Esophagus muscularis mucosa (tissue), 4 donors: ENCODE data around the gene DGUOK. TPM values are rescaled to one million over a fixed set of nuclear protein-coding genes. Genes with fewer than 3 reads are reported as not detected.

ENCODE experiments used
- DNase-seq: peaks from one replicate; pipeline ENCODE4 v3.0.0-alpha.2; 2017; ENCODE audit errors: extremely low spot score
- H3K27ac ChIP-seq, 4 donors: fragments of 200-600 bp; sonication (generic); replicated peaks in 1 of 4; 1 replicate in 3 of 4; 2 replicates in 1 of 4; pipeline ENCODE4 v1.5.1; 2016 to 2019; ENCODE audit warnings: mild to moderate bottlenecking in 1 of 4
- H3K27me3 ChIP-seq, 4 donors: fragments of 200-600 bp; sonication (generic); one replicate each; pipeline versions ENCODE4 v1.5.1 to v1.6.0; 2016 to 2019
- H3K36me3 ChIP-seq, 4 donors: fragments of 200-600 bp; sonication (generic); one replicate each; pipeline ENCODE4 v1.5.1; 2016 to 2019
- H3K4me1 ChIP-seq, 4 donors: fragments of 200-600 bp; sonication (generic); one replicate each; pipeline ENCODE4 v1.5.1; 2016 to 2019
- H3K4me3 ChIP-seq, 4 donors: fragments of 200-600 bp; sonication (generic); 1 replicate in 2 of 4; 2 replicates in 2 of 4; pipeline ENCODE4 v1.5.1; 2016 to 2019; ENCODE audit warnings: mild to moderate bottlenecking in 4 of 4, moderate library complexity in 1 of 4
- H3K9me3 ChIP-seq, 4 donors: fragments of 200-600 bp; sonication (generic); 1 replicate in 3 of 4; 2 replicates in 1 of 4; pipeline ENCODE4 v1.5.1; 2016 to 2019
- CTCF ChIP-seq, 3 experiments: fragments of 200-600 bp in 2 of 3; fragments of 450-650 bp in 1 of 3; sonication (generic) in 2 of 3; IDR thresholded peaks; one replicate each; pipeline ENCODE4 v1.5.1; 2017 to 2019; ENCODE audit warnings: antibody characterized with exemption in 3 of 3, mild to moderate bottlenecking in 2 of 3, moderate library complexity in 1 of 3
- EP300 ChIP-seq: sonication (generic); formaldehyde crosslinking; IDR thresholded peaks from one replicate; pipeline ENCODE4 v1.6.1; 2017; ENCODE audit warnings: antibody characterized with exemption
- POLR2A ChIP-seq: fragments of 450-650 bp; IDR thresholded peaks from one replicate; pipeline ENCODE4 v1.6.1; 2017; ENCODE audit warnings: antibody characterized with exemption, moderate library complexity, mild to moderate bottlenecking, low read depth
- POLR2AphosphoS5 ChIP-seq, 2 donors: sonication (generic); formaldehyde crosslinking; IDR thresholded peaks; one replicate each; pipeline ENCODE4 v1.6.1; 2017; ENCODE audit warnings: antibody characterized with exemption in 2 of 2
- whole genome bisulfite sequencing: methylation state at CpG from one replicate; pipeline ENCODE4 v1.1.5; 2018; 5-methylcytosine and 5-hydroxymethylcytosine counted together
- intact Hi-C: fragments of 100-400 bp; cut with DNase I; formaldehyde crosslinking; loops from one replicate; pipeline ENCODE4 v1.15.1; 2023
- total RNA-seq, 4 donors: library from RNA; depleted of rRNA; stranded (reverse); fragments of >200 nt; gene quantifications; one replicate each; pipeline versions ENCODE4 v1.1.0 to v1.2.1, GENCODE V29; 2016

Gene DGUOK
- total RNA-seq, 4 donors from 2014 or later, result 31.6 to 50.7 (median 36.6) TPM

GRCh38 chr2:73913414-73914054 is 13.1 kb upstream of the DGUOK start:
- 63% methylated on average over 8 of the region's 8 CpGs for WGBS
- no peaks in the 10 kb centered on the region for H3K9me3 ChIP-seq
- intact Hi-C loops, result no loop called here
- H3K27me3 ChIP-seq, result no peaks in the 10 kb centered on the region
- peaks cover 0 to 13% (median 6%) of the 10 kb centered on the region in 4 donors for H3K4me1 ChIP-seq
- TF ChIP-seq POLR2AphosphoS5 (IDR thresholded peaks at IDR 0.05) (peak; percentile 75 to 90), POLR2A (no peak)
- DNase-seq, result no peak
- H3K36me3 ChIP-seq, result peaks cover 0 to 92% (median 65%) of the 10 kb centered on the region in 4 donors
- no peak overlapping the region for H3K4me3 ChIP-seq
- H3K27ac ChIP-seq, result peak overlapping the region; percentile 10 to 67 (median 64)

GRCh38 chr2:73914667-73915066 is 12.0 kb upstream of the DGUOK start:
- intact Hi-C loops, result no loop called here
- WGBS, result 66% methylated on average over 4 of the region's 4 CpGs
- Histone ChIP-seq H3K9me3 (no peaks in the 10 kb centered on the region), H3K27me3 (no peaks in the 10 kb centered on the region), H3K4me3 (no peak overlapping the region), H3K27ac (peak overlapping the region; percentile 10 to 67 (median 64)), H3K36me3 (peaks cover 0 to 92% (median 66%) of the 10 kb centered on the region in 4 donors), H3K4me1 (peaks cover 0 to 4% (median 2%) of the 10 kb centered on the region in 4 donors)
- DNase-seq, result no peak
- TF ChIP-seq CTCF (IDR thresholded peaks at IDR 0.05), result no peak
- TF ChIP-seq POLR2AphosphoS5 (IDR thresholded peaks at IDR 0.05), result peak; percentile 22 to 47
- no peak for TF ChIP-seq POLR2A
- TF ChIP-seq EP300, result no peak

- WGBS, result 76% methylated on average over 5 of the region's 5 CpGs
- H3K27ac ChIP-seq, result peak overlapping the region; percentile 34 to 67 (median 64)
- TF ChIP-seq CTCF (IDR thresholded peaks at IDR 0.05) (no peak), POLR2AphosphoS5 (IDR thresholded peaks at IDR 0.05) (peak; percentile 53 to 70), EP300 (no peak)
- H3K4me1 ChIP-seq, result peaks cover 0 to 4% (median 2%) of the 10 kb centered on the region in 4 donors
- no peak overlapping the region for H3K4me3 ChIP-seq
- DNase-seq, result no peak
- peaks cover 0 to 90% (median 67%) of the 10 kb centered on the region in 4 donors for H3K36me3 ChIP-seq
- H3K9me3 ChIP-seq, result no peaks in the 10 kb centered on the region
- intact Hi-C loops, result no loop called here
- H3K27me3 ChIP-seq, result no peaks in the 10 kb centered on the region
Measured at GRCh38 chr2:73915437-73915993, 11.2 kb upstream of the DGUOK start.

GRCh38 chr2:73916666-73917065 is 10.0 kb upstream of the DGUOK start:
- TF ChIP-seq POLR2A, result no peak
- no peak for TF ChIP-seq EP300
- peak; percentile 81 to 85 for TF ChIP-seq POLR2AphosphoS5 (IDR thresholded peaks at IDR 0.05)
- no peak for TF ChIP-seq CTCF (IDR thresholded peaks at IDR 0.05)
- no peak for DNase-seq
- 35% methylated on average over 2 of the region's 2 CpGs for WGBS

GRCh38 chr2:73917296-73917695 is 9.4 kb upstream of the DGUOK start:
- H3K4me1 ChIP-seq, result peaks cover 0 to 11% (median 3%) of the 10 kb centered on the region in 4 donors
- DNase-seq, result no peak
- H3K27me3 ChIP-seq, result no peaks in the 10 kb centered on the region
- intact Hi-C loops, result no loop called here
- no peak overlapping the region for H3K4me3 ChIP-seq
- WGBS, result 47% methylated on average over 2 of the region's 2 CpGs
- peak overlapping the region; percentile 17 to 67 (median 51) for H3K27ac ChIP-seq
- TF ChIP-seq CTCF (IDR thresholded peaks at IDR 0.05), result no peak
- no peak for TF ChIP-seq POLR2A
- no peak for TF ChIP-seq EP300
- peak; percentile 32 to 39 for TF ChIP-seq POLR2AphosphoS5 (IDR thresholded peaks at IDR 0.05)
- H3K36me3 ChIP-seq, result peaks cover 0 to 72% (median 56%) of the 10 kb centered on the region in 4 donors
- H3K9me3 ChIP-seq, result no peaks in the 10 kb centered on the region

More at GRCh38 chr2:73916666-73917065, 10.0 kb upstream of the DGUOK start:
- peaks cover 0 to 78% (median 60%) of the 10 kb centered on the region in 4 donors for H3K36me3 ChIP-seq
- H3K9me3 ChIP-seq, result no peaks in the 10 kb centered on the region
- H3K4me3 ChIP-seq, result no peak overlapping the region
- no peaks in the 10 kb centered on the region for H3K27me3 ChIP-seq
- H3K4me1 ChIP-seq, result peaks cover 0 to 11% (median 3%) of the 10 kb centered on the region in 4 donors
- peak overlapping the region; percentile 38 to 67 (median 52) for H3K27ac ChIP-seq
- intact Hi-C loops, result no loop called here
